ENCODE data around the gene PHLDA2. TPM values are rescaled to one million over a fixed set of nuclear protein-coding genes. Genes with fewer than 3 reads are reported as not detected.

PHLDA2 gene
- total RNA-seq, 5 donors from 2014 or later (not counting 1 experiment from before 2014, with no cell fraction given), result 0.65 to 1.3 (median 0.79) TPM

DNA sequence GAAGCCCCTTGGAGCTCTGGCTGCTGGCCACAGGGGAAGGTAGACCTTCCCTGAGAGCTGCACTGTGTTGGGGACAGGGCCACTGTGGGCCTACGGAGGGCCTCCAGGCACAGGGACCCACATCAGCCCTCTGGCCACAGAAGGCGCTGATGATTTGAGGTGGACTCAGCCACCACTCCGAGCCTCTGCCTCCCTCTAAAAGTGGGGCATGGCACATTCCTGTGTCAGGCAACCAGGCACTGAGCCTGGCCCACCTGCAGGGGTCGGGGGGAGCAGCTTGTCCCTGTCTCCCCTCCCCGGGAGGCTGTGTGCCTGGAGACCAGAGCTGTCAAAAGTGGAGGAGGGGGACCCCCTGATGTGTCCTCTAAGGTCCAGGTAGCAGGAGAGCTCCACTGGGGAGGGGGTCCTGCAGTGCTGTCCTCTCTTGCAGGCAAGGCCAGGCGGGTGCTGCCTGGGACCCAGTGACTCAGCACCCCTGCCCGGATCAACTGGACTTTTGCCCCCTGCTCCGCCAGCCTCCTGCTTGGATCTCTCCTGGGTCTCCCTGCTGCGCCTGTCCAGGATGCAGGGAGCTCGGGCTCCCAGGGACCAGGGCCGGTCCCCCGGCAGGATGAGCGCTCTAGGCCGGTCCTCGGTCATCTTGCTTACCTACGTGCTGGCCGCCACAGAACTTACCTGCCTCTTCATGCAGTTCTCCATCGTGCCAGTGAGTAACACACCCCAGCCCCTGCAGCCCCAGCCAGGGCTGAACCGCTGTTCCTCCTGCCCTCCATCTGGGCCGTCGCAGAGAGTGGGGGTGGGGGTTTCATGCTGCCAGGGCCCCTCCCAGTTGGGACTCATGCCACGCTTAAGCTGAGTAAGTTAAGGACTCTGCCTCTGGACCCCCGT is 26.2 kb downstream of the PHLDA2 start:
- Mint-ChIP-seq H3K9me3 (peaks cover 0 to 6% (median 3%) of the 10 kb centered on the region in 3 donors), H3K4me3 (peak overlapping the region; percentile 58 to 80 (median 71)), H3K27me3 (no peaks in the 10 kb centered on the region), H3K27ac (peak overlapping the region in 1 of 2 donors; percentile 66), H3K4me1 (peaks cover 35 to 54% (median 43%) of the 10 kb centered on the region in 3 donors), H3K36me3 (peaks cover 24% of the 10 kb centered on the region)
- 85% methylated on average over 17 of the region's 23 CpGs for WGBS (ENCODE audit: insufficient coverage)
- H3K27me3 ChIP-seq (replicated peaks in 1 of 2; ENCODE audit: control insufficient read depth in 2 of 2, extremely low read depth in 1 of 2, insufficient read depth in 2 of 2, low read length in 1 of 2), result peaks cover 0 to 2% of the 10 kb centered on the region in 2 experiments
- peaks cover 7 to 45% of the 10 kb centered on the region in 2 experiments for H3K4me1 ChIP-seq (ENCODE audit: control insufficient read depth in 1 of 2, extremely low read depth in 1 of 2, insufficient read depth in 2 of 2, low read length in 2 of 2)
- ChIA-PET POLR2A (no interaction called here), CTCF (interaction anchor here in 1 of 2 donors (0.7 to 1.2 kb wide), 3 partner anchors 12 to 369 kb away, joined by 3 to 6 read pairs (median 3); partner anchors contain the start of gene NAP1L4)
- DNase-seq (no peak), ATAC-seq (replicated peaks in 1 of 4) (no peak)
- H3K4me3 ChIP-seq (ENCODE audit: control insufficient read depth in 1 of 2, extremely low read depth in 1 of 2, low read length in 1 of 2), result peak overlapping the region; percentile 40 to 80
- peaks cover 0 to 4% of the 10 kb centered on the region in 2 donors for H3K36me3 ChIP-seq (ENCODE audit: control insufficient read depth in 2 of 2, extremely low read depth in 1 of 2, insufficient read depth in 1 of 2, low read length in 1 of 2)
- peak overlapping the region; percentile 43 for H3K27ac ChIP-seq (ENCODE audit: low read length)
- H3K9me3 ChIP-seq, result no peaks in the 10 kb centered on the region

DNA sequence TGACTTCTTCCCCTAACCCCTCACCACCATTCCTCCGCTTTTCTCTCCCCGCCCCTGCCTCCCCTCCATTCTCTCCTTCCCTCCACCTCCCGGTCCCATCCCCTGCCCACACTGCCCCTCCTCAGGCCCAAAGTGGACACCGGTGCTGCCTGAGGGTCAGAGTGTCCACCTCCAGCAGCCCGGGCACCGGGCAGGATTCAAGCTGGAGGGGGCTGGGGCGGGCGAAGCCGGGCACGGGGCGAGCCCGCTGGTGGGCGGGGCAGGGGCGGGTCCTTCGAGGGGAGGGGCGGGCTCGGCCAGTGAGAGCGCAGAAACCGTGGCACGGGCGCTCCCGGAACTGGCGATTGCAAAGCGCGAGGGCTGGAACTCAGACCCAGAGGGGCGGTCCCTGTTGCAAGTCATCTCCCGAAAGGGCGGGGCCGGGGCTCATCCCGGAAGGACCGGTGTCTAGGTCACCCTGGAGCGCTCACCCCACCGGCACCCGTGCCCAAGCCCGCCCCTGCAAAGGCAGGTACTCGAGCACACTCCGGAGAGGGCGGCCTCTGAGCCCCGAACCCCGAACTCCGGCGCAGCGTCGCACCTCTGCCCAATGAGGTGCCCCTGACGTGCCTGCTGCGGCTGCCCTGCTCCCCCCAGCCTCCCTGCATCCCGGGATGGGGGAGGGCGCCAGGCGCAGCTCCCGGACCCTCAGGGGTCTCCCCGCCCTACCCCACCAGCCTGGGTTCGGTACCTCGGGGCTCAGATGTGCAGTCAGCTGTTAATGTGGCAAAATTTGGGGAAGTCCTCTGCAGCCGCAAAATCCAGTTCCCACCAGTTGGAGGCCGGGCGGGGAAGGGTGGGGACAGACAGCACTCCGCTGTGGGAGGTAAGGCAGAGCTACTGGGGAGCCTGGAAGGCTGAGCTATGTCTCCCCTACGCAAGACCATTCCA is 27.1 kb downstream of the PHLDA2 start:
- H3K27me3 Mint-ChIP-seq, result no peaks in the 10 kb centered on the region
- H3K36me3 Mint-ChIP-seq, result peaks cover 22% of the 10 kb centered on the region
- H3K4me1 Mint-ChIP-seq, result peaks cover 40 to 60% (median 49%) of the 10 kb centered on the region in 3 donors
- Histone ChIP-seq H3K4me1 (ENCODE audit: control insufficient read depth in 1 of 2, extremely low read depth in 1 of 2, insufficient read depth in 2 of 2, low read length in 2 of 2) (peaks cover 7 to 51% of the 10 kb centered on the region in 2 experiments), H3K27me3 (replicated peaks in 1 of 2; ENCODE audit: control insufficient read depth in 2 of 2, extremely low read depth in 1 of 2, insufficient read depth in 2 of 2, low read length in 1 of 2) (peaks cover 0 to 2% of the 10 kb centered on the region in 2 experiments), H3K36me3 (ENCODE audit: control insufficient read depth in 2 of 2, extremely low read depth in 1 of 2, insufficient read depth in 1 of 2, low read length in 1 of 2) (no peaks in the 10 kb centered on the region), H3K4me3 (ENCODE audit: control insufficient read depth in 1 of 2, extremely low read depth in 1 of 2, low read length in 1 of 2) (peak overlapping the region; percentile 65 to 80), H3K27ac (ENCODE audit: low read length) (peak overlapping the region; percentile 74), H3K9me3 (no peaks in the 10 kb centered on the region)
- peak overlapping the region; percentile 58 to 80 (median 71) for H3K4me3 Mint-ChIP-seq
- DNase-seq, result peak; percentile 67 to 92 (median 80)
- WGBS (ENCODE audit: insufficient coverage), result 4% methylated on average over 53 of the region's 58 CpGs
- ChIA-PET CTCF (interaction anchor here in 1 of 2 donors (0.7 to 1.2 kb wide), 2 partner anchors 11 to 90 kb away, joined by 3 to 6 read pairs; partner anchors contain the start of gene NAP1L4), POLR2A (no interaction called here)
- peaks cover 0 to 6% (median 3%) of the 10 kb centered on the region in 3 donors for H3K9me3 Mint-ChIP-seq
- ATAC-seq (replicated peaks in 1 of 4), result peak; percentile 86 to 91 (median 89)
- H3K27ac Mint-ChIP-seq, result peak overlapping the region; percentile 61 to 66

DNA sequence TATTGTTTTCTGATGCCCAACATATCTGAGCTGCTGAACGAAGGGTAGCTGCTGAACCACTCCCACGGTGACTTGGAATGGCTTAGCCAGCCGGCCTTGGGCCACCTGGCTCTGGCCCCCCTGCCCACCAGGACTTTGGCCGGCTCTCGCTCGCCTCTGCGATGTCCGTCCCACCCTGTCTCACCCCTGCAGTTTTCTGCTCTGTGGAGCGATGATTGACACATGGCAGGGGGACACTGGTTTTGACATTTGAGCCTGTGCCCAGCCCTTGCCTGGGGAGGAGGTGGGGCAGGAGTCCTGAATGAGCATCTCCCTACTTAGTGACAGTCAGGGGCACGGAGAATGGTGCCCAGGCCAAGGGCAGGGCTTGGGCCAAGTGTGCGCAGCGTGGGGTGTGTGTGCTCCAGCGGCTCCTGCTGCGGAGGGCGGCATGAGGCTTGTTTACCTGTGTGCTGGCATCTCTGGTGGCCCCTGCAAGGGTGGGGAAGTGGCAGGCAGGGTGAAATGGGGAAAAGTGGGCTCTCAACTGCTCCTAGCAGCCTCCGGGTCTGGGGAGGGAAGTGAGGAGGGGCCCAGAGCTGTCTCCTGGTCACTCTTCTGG is 27.9 kb downstream of the PHLDA2 start:
- ATAC-seq (replicated peaks in 1 of 4) (no peak), DNase-seq (no peak)
- Histone ChIP-seq H3K4me1 (ENCODE audit: control insufficient read depth in 1 of 2, extremely low read depth in 1 of 2, insufficient read depth in 2 of 2, low read length in 2 of 2) (peaks cover 7 to 51% of the 10 kb centered on the region in 2 experiments), H3K9me3 (no peaks in the 10 kb centered on the region), H3K4me3 (ENCODE audit: control insufficient read depth in 1 of 2, extremely low read depth in 1 of 2, low read length in 1 of 2) (peak overlapping the region in 1 of 2 donors; percentile 80), H3K27ac (ENCODE audit: low read length) (peak overlapping the region; percentile 74), H3K36me3 (ENCODE audit: control insufficient read depth in 2 of 2, extremely low read depth in 1 of 2, insufficient read depth in 1 of 2, low read length in 1 of 2) (no peaks in the 10 kb centered on the region), H3K27me3 (replicated peaks in 1 of 2; ENCODE audit: control insufficient read depth in 2 of 2, extremely low read depth in 1 of 2, insufficient read depth in 2 of 2, low read length in 1 of 2) (peaks cover 0 to 2% of the 10 kb centered on the region in 2 experiments)
- Mint-ChIP-seq H3K4me3 (peak overlapping the region; percentile 48 to 62 (median 58)), H3K36me3 (peaks cover 17% of the 10 kb centered on the region), H3K9me3 (peaks cover 0 to 6% (median 3%) of the 10 kb centered on the region in 3 donors), H3K4me1 (peaks cover 40 to 60% (median 49%) of the 10 kb centered on the region in 3 donors), H3K27me3 (no peaks in the 10 kb centered on the region), H3K27ac (peak overlapping the region; percentile 64 to 80)
- ChIA-PET CTCF (interaction anchor here in 1 of 2 donors (1.1 kb wide), 1 partner anchor 14 kb away, joined by 5 read pairs; no protein-coding TSS in a partner anchor), POLR2A (no interaction called here)
- WGBS (ENCODE audit: insufficient coverage), result 92% methylated on average over 11 of the region's 16 CpGs

DNA sequence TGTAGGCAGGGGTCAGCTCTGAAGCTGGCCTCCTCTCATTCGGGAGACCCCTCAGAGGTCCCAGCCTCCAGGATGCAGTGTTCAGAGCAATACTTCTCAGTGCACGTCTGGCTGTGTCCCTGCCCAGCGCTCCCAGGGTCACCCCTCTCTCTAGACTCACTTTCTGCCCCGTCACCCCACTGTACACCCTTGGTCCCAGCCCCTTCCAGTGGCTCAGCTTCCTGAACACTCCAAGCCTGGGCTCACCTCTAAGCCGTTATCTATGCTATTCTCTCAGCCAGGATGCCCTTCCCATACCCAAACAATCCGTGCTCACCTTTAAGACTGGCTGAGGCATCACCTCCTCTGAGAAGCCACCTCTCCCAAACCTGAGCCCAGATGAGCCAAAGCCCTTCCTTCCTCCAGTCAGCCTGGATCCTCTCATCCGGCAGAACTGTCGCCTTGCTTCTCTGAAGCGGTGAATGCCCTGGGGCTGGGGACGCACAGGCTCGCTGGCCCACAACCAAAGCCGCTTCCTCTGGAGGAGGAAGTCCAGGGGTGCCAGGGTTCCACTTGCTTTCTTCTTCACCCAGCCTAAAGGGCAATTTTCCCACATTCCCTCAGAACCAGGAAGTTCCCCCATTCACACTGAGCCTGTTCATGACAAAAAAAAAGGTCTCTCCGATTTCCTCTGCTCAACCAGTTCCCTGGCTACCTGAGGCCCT is 30.0 kb downstream of the PHLDA2 start:
- POLR2A ChIA-PET, result no interaction called here
- CTCF ChIA-PET, result no interaction called here
- Histone ChIP-seq H3K27me3 (replicated peaks in 1 of 2; ENCODE audit: control insufficient read depth in 2 of 2, extremely low read depth in 1 of 2, insufficient read depth in 2 of 2, low read length in 1 of 2) (peaks cover 0 to 2% of the 10 kb centered on the region in 2 experiments), H3K36me3 (ENCODE audit: control insufficient read depth in 2 of 2, extremely low read depth in 1 of 2, insufficient read depth in 1 of 2, low read length in 1 of 2) (no peaks in the 10 kb centered on the region), H3K9me3 (no peaks in the 10 kb centered on the region), H3K4me3 (ENCODE audit: control insufficient read depth in 1 of 2, extremely low read depth in 1 of 2, low read length in 1 of 2) (no peak overlapping the region), H3K4me1 (ENCODE audit: control insufficient read depth in 1 of 2, extremely low read depth in 1 of 2, insufficient read depth in 2 of 2, low read length in 2 of 2) (peaks cover 7 to 51% of the 10 kb centered on the region in 2 experiments), H3K27ac (ENCODE audit: low read length) (peak overlapping the region; percentile 51)
- Mint-ChIP-seq H3K36me3 (no peaks in the 10 kb centered on the region), H3K9me3 (no peaks in the 10 kb centered on the region), H3K27me3 (no peaks in the 10 kb centered on the region), H3K4me3 (peak overlapping the region in 1 of 3 donors; percentile 69), H3K27ac (peak overlapping the region; percentile 94 to 97), H3K4me1 (peaks cover 32 to 52% (median 47%) of the 10 kb centered on the region in 3 donors)
- ATAC-seq (replicated peaks in 1 of 4) (no peak), DNase-seq (no peak)
- 87% methylated on average over 7 of the region's 13 CpGs for WGBS (ENCODE audit: insufficient coverage)

DNA sequence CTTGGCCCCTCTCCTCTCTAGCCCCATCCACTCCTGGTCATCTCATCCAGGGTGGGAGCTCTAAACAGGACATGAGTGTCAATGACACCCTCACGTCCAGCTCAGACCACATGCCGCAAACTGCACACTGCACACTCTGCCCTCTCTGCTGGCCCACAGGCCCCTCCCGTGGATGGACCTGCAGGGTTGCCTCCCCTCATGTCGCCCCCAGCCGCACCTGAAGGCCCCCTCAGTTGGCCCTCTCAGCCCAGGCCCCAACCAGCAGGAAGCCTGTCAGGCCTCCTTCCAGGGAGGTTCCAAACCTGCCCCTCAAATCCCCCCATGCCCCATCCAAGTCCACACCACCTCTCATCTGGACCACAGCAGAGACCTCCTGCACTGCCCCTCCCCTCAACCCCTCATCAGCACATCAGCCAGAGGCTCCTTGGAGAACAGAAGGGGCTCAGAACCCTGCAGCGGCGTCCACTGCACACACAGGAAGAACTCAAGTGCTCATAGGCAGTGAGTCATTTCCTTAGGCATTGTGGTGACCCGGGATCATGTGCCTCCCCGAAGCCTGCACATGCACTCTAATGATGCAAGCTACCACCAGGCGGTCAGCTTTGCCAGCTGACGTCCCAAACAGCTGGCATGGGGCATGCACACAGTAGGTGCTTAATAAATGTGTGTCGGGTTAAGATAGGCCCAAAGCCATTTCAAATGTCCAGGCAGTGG is 30.7 kb downstream of the PHLDA2 start:
- Mint-ChIP-seq H3K4me1 (peaks cover 28 to 51% (median 43%) of the 10 kb centered on the region in 3 donors), H3K9me3 (no peaks in the 10 kb centered on the region), H3K36me3 (no peaks in the 10 kb centered on the region), H3K4me3 (peak overlapping the region; percentile 67 to 76 (median 69)), H3K27me3 (no peaks in the 10 kb centered on the region), H3K27ac (peak overlapping the region; percentile 94 to 97)
- DNase-seq (peak in 32 of 35 experiments; percentile 19 to 75 (median 44)), ATAC-seq (replicated peaks in 1 of 4) (peak; percentile 35 to 74 (median 65))
- peak overlapping the region in 1 of 2 donors; percentile 18 for H3K4me3 ChIP-seq (ENCODE audit: control insufficient read depth in 1 of 2, extremely low read depth in 1 of 2, low read length in 1 of 2)
- peak overlapping the region; percentile 51 for H3K27ac ChIP-seq (ENCODE audit: low read length)
- H3K9me3 ChIP-seq, result no peaks in the 10 kb centered on the region
- no peaks in the 10 kb centered on the region for H3K36me3 ChIP-seq (ENCODE audit: control insufficient read depth in 2 of 2, extremely low read depth in 1 of 2, insufficient read depth in 1 of 2, low read length in 1 of 2)
- ChIA-PET CTCF (no interaction called here), POLR2A (no interaction called here)
- H3K4me1 ChIP-seq (ENCODE audit: control insufficient read depth in 1 of 2, extremely low read depth in 1 of 2, insufficient read depth in 2 of 2, low read length in 2 of 2), result peaks cover 7 to 49% of the 10 kb centered on the region in 2 experiments
- 33% methylated on average over 12 of the region's 12 CpGs for WGBS (ENCODE audit: insufficient coverage)
- H3K27me3 ChIP-seq (replicated peaks in 1 of 2; ENCODE audit: control insufficient read depth in 2 of 2, extremely low read depth in 1 of 2, insufficient read depth in 2 of 2, low read length in 1 of 2), result peaks cover 0 to 2% of the 10 kb centered on the region in 2 experiments

Measured in T-cell (primary cell).